HepG2 (cell line): ENCODE data around the gene GGA1. TPM values are rescaled to one million over a fixed set of nuclear protein-coding genes. Genes with fewer than 3 reads are reported as not detected.
A peak's percentile ranks its signal among the peaks of the same experiment; 100 is the strongest.

Experiments
- ARNT ChIP-seq: fragments of 450-650 bp; IDR thresholded peaks from 2 replicates; pipeline ENCODE4 v1.6.1; 2017
- ASH2L ChIP-seq: fragments of 300-600, 200-600 bp; sonication (generic); IDR thresholded peaks from 2 replicates; pipeline ENCODE4 v1.7.0; 2017; ENCODE audit warnings: low read depth, mild to moderate bottlenecking, moderate library complexity, mixed read lengths, low read length; ENCODE audit not compliant: insufficient read length
- NFE2 ChIP-seq: sonication (generic); formaldehyde crosslinking; IDR thresholded peaks from 2 replicates; pipeline ENCODE4 v1.4.0; 2020; ENCODE audit warnings: missing genetic modification reagents
- PHF21A ChIP-seq: sonication (generic); formaldehyde crosslinking; IDR thresholded peaks from 2 replicates; pipeline ENCODE4 v1.5.0; 2020; ENCODE audit warnings: mild to moderate bottlenecking, missing genetic modification reagents
- STAT5B ChIP-seq: sonication (generic); formaldehyde crosslinking; IDR thresholded peaks from 2 replicates; pipeline ENCODE4 v1.4.0; 2020; ENCODE audit warnings: missing genetic modification reagents
- XRCC5 ChIP-seq: fragments of 200-400 bp; formaldehyde crosslinking; optimal IDR thresholded peaks from 2 replicates; pipeline ENCODE3; 2017; ENCODE audit warnings: mild to moderate bottlenecking, low read length
- ZBTB21 ChIP-seq: sonication (generic); formaldehyde crosslinking; IDR thresholded peaks from 2 replicates; pipeline ENCODE4 v1.4.0; 2020; ENCODE audit warnings: missing genetic modification reagents
- ZMYM2 ChIP-seq: sonication (generic); formaldehyde crosslinking; IDR thresholded peaks from 2 replicates; pipeline ENCODE4 v1.8.0; 2022; ENCODE audit warnings: mild to moderate bottlenecking, missing genetic modification reagents
- ZNF17 ChIP-seq: sonication (generic); formaldehyde crosslinking; IDR thresholded peaks from 2 replicates; pipeline ENCODE4 v1.5.0; 2020; ENCODE audit warnings: mild to moderate bottlenecking, missing genetic modification reagents
- ZNF570 ChIP-seq: sonication (generic); formaldehyde crosslinking; IDR thresholded peaks from 2 replicates; pipeline ENCODE4 v1.4.0; 2020; ENCODE audit warnings: mild to moderate bottlenecking, missing genetic modification reagents, borderline replicate concordance
- polyA plus RNA-seq, 8 experiments: library from polyadenylated mRNA; depleted of rRNA in 3 of 8; stranded (reverse) in 7 of 8; unstranded in 1 of 8; fragments of >200 nt; fragmentation: Illumina TruSeq in 4 of 8; extraction: Trizol in 4 of 8; gene quantifications; 2 replicates each; pipeline versions ENCODE4 v1.2.1 to v1.2.3, GENCODE V29; 2011 to 2016; ENCODE audit warnings: low read depth in 4 of 8, missing spikeins in 1 of 8, mixed read lengths in 1 of 8; ENCODE audit not compliant: insufficient read depth in 1 of 8
- total RNA-seq, 5 experiments: library from RNA; depleted of rRNA; stranded (reverse); fragments of >200 nt; fragmentation: Illumina TruSeq; extraction: Trizol; gene quantifications; 2 replicates each; pipeline ENCODE4 v1.2.3, GENCODE V29; 2016; ENCODE audit warnings: low read depth in 1 of 5
- TF ChIP-seq, protein P1 (sequence below): sonication (generic); formaldehyde crosslinking; IDR thresholded peaks from 2 replicates; pipeline ENCODE4 v1.4.0; 2020; ENCODE audit warnings: missing genetic modification reagents, borderline replicate concordance
- TF ChIP-seq, protein P2 (sequence below): sonication (generic); formaldehyde crosslinking; IDR thresholded peaks from 2 replicates; pipeline ENCODE4 v1.5.0; 2020; ENCODE audit warnings: mild to moderate bottlenecking, missing genetic modification reagents
- TF ChIP-seq, protein P3 (sequence below): sonication (generic); formaldehyde crosslinking; IDR thresholded peaks from 2 replicates; pipeline ENCODE4 v1.4.0; 2020; ENCODE audit warnings: mild to moderate bottlenecking, missing genetic modification reagents
- TF ChIP-seq, protein P4 (sequence below): IDR thresholded peaks from 2 replicates; pipeline ENCODE4 v1.6.1; 2016; ENCODE audit warnings: control low read depth
- TF ChIP-seq, protein P5 (sequence below): sonication (generic); formaldehyde crosslinking; IDR thresholded peaks from 2 replicates; pipeline ENCODE4 v1.4.0; 2020; ENCODE audit warnings: missing genetic modification reagents

Gene GGA1
- total and polyA plus RNA-seq, 2 of the 13 experiments (the other 11 are each of a cell fraction or from before 2014, with no cell fraction given): 29.1 to 87.2 TPM

DNA sequence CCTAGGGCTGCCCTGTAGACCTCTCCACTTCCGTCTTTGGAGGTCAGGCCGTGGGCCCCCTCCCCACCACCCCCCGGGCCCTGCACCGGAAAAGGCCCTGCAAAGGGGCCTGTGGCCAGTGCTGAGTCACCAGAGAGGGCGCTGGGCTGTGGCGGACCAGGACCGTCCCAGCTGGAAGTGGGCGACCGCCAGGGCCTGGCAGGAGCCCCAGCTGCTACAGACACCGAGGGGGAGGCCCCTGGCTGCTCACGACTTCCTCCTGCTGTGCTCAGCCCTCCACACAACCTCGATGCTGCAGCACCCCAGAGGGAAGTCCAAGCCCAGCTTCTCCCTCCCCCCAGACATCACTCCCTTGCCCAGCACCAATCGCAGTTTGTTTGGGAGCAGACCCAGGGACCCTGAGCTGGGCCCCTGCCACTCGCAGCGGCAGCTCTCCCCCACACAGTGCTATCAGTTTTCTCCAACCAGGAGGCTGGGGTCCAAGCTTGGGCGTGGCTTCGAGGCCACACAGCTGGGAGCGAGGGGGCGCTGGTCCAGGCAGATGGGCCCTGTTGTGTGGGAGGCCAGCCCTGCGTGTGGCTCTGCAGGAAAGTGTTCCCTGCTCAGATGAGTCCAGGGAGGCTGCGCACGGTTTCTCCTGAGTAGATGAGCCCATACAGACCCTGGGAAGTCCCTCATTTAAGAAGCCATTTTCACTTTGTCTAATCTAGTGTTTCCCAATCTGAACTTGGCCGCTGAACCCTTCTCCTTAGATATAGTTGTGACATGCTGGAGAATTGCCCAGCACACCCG is 25.2 kb downstream of the GGA1 start (continued):
- TF ChIP-seq, protein P1, sequence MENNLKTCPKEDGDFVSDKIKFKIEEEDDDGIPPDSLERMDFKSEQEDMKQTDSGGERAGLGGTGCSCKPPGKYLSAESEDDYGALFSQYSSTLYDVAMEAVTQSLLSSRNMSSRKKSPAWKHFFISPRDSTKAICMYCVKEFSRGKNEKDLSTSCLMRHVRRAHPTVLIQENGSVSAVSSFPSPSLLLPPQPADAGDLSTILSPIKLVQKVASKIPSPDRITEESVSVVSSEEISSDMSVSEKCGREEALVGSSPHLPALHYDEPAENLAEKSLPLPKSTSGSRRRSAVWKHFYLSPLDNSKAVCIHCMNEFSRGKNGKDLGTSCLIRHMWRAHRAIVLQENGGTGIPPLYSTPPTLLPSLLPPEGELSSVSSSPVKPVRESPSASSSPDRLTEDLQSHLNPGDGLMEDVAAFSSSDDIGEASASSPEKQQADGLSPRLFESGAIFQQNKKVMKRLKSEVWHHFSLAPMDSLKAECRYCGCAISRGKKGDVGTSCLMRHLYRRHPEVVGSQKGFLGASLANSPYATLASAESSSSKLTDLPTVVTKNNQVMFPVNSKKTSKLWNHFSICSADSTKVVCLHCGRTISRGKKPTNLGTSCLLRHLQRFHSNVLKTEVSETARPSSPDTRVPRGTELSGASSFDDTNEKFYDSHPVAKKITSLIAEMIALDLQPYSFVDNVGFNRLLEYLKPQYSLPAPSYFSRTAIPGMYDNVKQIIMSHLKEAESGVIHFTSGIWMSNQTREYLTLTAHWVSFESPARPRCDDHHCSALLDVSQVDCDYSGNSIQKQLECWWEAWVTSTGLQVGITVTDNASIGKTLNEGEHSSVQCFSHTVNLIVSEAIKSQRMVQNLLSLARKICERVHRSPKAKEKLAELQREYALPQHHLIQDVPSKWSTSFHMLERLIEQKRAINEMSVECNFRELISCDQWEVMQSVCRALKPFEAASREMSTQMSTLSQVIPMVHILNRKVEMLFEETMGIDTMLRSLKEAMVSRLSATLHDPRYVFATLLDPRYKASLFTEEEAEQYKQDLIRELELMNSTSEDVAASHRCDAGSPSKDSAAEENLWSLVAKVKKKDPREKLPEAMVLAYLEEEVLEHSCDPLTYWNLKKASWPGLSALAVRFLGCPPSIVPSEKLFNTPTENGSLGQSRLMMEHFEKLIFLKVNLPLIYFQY (CRISPR knock-in tag): no peak; the same call in 1 of the 2 replicates
- TF ChIP-seq, protein P2, sequence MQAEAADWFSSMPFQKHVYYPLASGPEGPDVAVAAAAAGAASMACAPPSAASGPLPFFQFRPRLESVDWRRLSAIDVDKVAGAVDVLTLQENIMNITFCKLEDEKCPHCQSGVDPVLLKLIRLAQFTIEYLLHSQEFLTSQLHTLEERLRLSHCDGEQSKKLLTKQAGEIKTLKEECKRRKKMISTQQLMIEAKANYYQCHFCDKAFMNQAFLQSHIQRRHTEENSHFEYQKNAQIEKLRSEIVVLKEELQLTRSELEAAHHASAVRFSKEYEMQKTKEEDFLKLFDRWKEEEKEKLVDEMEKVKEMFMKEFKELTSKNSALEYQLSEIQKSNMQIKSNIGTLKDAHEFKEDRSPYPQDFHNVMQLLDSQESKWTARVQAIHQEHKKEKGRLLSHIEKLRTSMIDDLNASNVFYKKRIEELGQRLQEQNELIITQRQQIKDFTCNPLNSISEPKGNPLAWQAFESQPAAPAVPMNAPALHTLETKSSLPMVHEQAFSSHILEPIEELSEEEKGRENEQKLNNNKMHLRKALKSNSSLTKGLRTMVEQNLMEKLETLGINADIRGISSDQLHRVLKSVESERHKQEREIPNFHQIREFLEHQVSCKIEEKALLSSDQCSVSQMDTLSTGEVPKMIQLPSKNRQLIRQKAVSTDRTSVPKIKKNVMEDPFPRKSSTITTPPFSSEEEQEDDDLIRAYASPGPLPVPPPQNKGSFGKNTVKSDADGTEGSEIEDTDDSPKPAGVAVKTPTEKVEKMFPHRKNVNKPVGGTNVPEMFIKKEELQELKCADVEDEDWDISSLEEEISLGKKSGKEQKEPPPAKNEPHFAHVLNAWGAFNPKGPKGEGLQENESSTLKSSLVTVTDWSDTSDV (CRISPR knock-in tag): no peak
- TF ChIP-seq, protein P3, sequence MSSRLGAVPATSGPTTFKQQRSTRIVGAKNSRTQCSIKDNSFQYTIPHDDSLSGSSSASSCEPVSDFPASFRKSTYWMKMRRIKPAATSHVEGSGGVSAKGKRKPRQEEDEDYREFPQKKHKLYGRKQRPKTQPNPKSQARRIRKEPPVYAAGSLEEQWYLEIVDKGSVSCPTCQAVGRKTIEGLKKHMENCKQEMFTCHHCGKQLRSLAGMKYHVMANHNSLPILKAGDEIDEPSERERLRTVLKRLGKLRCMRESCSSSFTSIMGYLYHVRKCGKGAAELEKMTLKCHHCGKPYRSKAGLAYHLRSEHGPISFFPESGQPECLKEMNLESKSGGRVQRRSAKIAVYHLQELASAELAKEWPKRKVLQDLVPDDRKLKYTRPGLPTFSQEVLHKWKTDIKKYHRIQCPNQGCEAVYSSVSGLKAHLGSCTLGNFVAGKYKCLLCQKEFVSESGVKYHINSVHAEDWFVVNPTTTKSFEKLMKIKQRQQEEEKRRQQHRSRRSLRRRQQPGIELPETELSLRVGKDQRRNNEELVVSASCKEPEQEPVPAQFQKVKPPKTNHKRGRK (CRISPR knock-in tag): no peak
- TF ChIP-seq PHF21A (peak; percentile 82), ARNT (no peak), STAT5B (no peak), ASH2L (no peak), ZNF17 (CRISPR knock-in tag) (no peak), XRCC5 (no peak), ZBTB21 (no peak), ZMYM2 (CRISPR knock-in tag) (0 out of 2 replicates have a peak, but pooled peaks have one; percentile 50), NFE2 (CRISPR knock-in tag) (no peak), ZNF570 (CRISPR knock-in tag) (no peak)
- TF ChIP-seq, protein P4, sequence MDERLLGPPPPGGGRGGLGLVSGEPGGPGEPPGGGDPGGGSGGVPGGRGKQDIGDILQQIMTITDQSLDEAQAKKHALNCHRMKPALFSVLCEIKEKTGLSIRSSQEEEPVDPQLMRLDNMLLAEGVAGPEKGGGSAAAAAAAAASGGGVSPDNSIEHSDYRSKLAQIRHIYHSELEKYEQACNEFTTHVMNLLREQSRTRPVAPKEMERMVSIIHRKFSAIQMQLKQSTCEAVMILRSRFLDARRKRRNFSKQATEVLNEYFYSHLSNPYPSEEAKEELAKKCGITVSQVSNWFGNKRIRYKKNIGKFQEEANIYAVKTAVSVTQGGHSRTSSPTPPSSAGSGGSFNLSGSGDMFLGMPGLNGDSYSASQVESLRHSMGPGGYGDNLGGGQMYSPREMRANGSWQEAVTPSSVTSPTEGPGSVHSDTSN (CRISPR knock-in tag): no peak
- TF ChIP-seq, protein P5, sequence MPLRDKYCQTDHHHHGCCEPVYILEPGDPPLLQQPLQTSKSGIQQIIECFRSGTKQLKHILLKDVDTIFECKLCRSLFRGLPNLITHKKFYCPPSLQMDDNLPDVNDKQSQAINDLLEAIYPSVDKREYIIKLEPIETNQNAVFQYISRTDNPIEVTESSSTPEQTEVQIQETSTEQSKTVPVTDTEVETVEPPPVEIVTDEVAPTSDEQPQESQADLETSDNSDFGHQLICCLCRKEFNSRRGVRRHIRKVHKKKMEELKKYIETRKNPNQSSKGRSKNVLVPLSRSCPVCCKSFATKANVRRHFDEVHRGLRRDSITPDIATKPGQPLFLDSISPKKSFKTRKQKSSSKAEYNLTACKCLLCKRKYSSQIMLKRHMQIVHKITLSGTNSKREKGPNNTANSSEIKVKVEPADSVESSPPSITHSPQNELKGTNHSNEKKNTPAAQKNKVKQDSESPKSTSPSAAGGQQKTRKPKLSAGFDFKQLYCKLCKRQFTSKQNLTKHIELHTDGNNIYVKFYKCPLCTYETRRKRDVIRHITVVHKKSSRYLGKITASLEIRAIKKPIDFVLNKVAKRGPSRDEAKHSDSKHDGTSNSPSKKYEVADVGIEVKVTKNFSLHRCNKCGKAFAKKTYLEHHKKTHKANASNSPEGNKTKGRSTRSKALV: no peak
